ENCODE measurements around the gene CHST12. TPM values are rescaled to one million over a fixed set of nuclear protein-coding genes. Genes with fewer than 3 reads are reported as not detected.

Gene CHST12
- total and polyA plus RNA-seq, 10 of the 15 experiments (the other 5 are each of a cell fraction or from before 2014, with no cell fraction given) = 0.05 to 14.2 (median 3.3) TPM

DNA sequence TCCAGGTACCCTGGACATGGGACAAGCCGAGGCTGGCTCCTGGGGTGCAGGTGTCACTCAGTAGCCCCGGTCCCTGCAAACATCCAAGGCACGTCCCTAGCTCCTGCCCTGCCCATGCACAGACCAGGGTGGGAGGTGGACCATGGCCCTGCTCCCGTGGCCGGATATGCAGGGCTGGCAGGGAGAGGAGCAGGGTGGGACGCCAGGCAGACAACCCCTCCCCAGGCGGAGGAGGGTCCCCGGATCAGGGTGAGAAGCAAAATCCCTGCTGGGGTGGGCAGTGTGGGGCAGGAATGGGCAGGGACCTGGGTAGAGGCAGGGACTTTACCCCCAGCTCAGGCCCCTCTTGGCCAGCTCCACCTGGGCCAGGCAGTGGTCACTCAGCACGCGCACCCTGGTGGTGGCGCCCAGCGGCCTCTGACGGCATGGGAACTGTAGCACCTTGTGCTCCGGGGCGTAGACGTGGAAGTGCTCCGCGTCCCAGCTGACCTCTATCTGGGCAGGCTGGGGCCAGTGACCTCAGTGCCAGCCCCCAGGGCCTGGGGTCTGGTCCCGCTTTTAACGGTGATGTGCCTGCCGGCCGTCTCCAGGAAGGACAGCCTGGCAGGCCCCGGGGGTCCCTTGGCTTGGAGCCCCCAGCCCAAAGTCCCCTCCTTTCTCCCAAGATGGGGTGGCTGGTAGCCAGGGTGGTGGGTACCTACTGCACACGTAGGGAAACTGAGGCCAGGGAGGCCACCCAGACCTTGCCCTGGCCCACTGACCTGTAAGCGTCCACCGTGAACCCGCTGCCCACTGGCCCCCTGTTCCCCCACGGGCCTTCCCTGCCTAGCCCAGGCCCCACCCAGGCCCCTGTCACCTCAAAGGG is 71.6 kb downstream of the CHST12 start (continued):
- TF ChIP-seq CEBPB (IDR thresholded peaks at IDR 0.05; ENCODE audit: borderline replicate concordance in 1 of 2, low read depth in 2 of 2, low read length in 2 of 2) = no peak

DNA sequence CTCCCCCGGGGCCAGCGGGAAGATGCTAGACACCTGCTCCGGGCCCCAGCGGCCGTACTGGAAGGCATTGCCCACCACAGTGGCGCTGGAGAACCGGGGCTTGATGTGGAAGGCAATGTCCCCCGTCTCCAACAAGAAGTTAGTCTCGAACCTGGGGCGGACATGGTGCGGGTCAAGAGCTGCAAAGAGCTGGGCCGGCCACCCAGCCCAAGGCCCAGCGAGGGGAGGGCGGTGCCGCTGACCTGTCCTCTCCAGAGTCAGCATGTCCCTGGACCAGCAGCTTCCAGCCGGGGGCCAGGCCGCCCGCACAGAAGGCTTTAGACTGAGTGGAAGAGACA is 72.2 kb downstream of the CHST12 start:
- ChIA-PET CTCF (no interaction called here), SMC1A (ENCODE audit: uncharacterized antibody, unreplicated experiment) (no interaction called here), RAD21 (ENCODE audit: unreplicated experiment) (no interaction called here), POLR2A (no interaction called here)
- H3K36me3 ChIP-seq (ENCODE audit: control insufficient read depth in 2 of 2, insufficient read depth in 2 of 2, low read length in 1 of 2) = no peaks in the 10 kb centered on the region
- TF ChIP-seq ZNF384 (IDR thresholded peaks at IDR 0.05; ENCODE audit: borderline replicate concordance, low read depth, low read length) (no peak), GABPA (IDR thresholded peaks at IDR 0.05; ENCODE audit: low read depth) (no peak), ZNF622 (IDR thresholded peaks at IDR 0.05) (no peak), SREBF2 (IDR thresholded peaks at IDR 0.05; ENCODE audit: low read length) (no peak), ZNF24 (IDR thresholded peaks at IDR 0.05) (no peak)
- TF ChIP-seq, protein P1, sequence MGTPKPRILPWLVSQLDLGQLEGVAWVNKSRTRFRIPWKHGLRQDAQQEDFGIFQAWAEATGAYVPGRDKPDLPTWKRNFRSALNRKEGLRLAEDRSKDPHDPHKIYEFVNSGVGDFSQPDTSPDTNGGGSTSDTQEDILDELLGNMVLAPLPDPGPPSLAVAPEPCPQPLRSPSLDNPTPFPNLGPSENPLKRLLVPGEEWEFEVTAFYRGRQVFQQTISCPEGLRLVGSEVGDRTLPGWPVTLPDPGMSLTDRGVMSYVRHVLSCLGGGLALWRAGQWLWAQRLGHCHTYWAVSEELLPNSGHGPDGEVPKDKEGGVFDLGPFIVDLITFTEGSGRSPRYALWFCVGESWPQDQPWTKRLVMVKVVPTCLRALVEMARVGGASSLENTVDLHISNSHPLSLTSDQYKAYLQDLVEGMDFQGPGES (IDR thresholded peaks at IDR 0.05) = no peak
- 72% methylated on average over 17 of the region's 18 CpGs for WGBS (ENCODE audit: insufficient coverage, insufficient replicate concordance, low lambda C conversion rate, missing lambda C conversion rate)
- DNase-seq (ENCODE audit: low read depth, low spot score) (no peak), ATAC-seq (no peak), FAIRE-seq (no peak)
- no peak overlapping the region for H3K27ac ChIP-seq (ENCODE audit: control insufficient read depth, insufficient read depth)
- H3K9ac ChIP-seq (ENCODE audit: control insufficient read depth, insufficient read depth, low read length) = no peak overlapping the region
- no peaks in the 10 kb centered on the region for H3K9me3 ChIP-seq (replicated peaks; ENCODE audit: control insufficient read depth, insufficient read depth, low read length)
- no peak overlapping the region for H2AFZ ChIP-seq (ENCODE audit: control insufficient read depth, low read depth, low read length)
- in situ Hi-C loops (cut with MboI) (no loop called here), intact Hi-C loops (cut with micrococcal nuclease; ENCODE audit: unreplicated experiment) (no loop called here)
- H3K27me3 ChIP-seq (replicated peaks in 1 of 2; ENCODE audit: control insufficient read depth in 2 of 2, insufficient read depth in 2 of 2, low read length in 1 of 2) = no peaks in the 10 kb centered on the region
- H4K20me1 ChIP-seq (ENCODE audit: control insufficient read depth, insufficient read depth) = no peaks in the 10 kb centered on the region
- H3K4me2 ChIP-seq (ENCODE audit: control insufficient read depth, insufficient read depth) = no peak overlapping the region
- no TSS peak for BruUV-seq (replicated peaks)
- H3K4me1 ChIP-seq (ENCODE audit: control insufficient read depth, insufficient read depth, low read length) = no peaks in the 10 kb centered on the region
- H3K79me2 ChIP-seq (ENCODE audit: control insufficient read depth, insufficient read depth, low read length) = no peaks in the 10 kb centered on the region
- H3K4me3 ChIP-seq = no peak overlapping the region

All from GM12878 (cell line).